OCI-LY1 (cell line): ENCODE measurements around the gene HRK.

Source experiments
- CTCF ChIP-seq: fragments of 200-600 bp; sonication (generic), shearing (Covaris generic); IDR thresholded peaks from 2 replicates; pipeline ENCODE4 v1.5.1; 2017; ENCODE audit warnings: mild to moderate bottlenecking, antibody characterized with exemption, low read length, moderate library complexity, mixed read lengths
- EZH2 ChIP-seq: fragments of 200-600 bp; sonication (generic), shearing (Covaris generic); IDR thresholded peaks from 2 replicates; pipeline ENCODE4 v1.8.0; 2017; ENCODE audit warnings: borderline replicate concordance, mixed run types, mild to moderate bottlenecking, antibody characterized with exemption, low read length, moderate library complexity, mixed read lengths

GRCh38 chr12:116837097-116837496, 44.1 kb downstream of the HRK start:
- no peak for TF ChIP-seq CTCF
- no peak for TF ChIP-seq EZH2
